Hindlimb muscle (tissue), 1 donor: ENCODE measurements around the gene AEBP2. TPM values are rescaled to one million over a fixed set of nuclear protein-coding genes. Genes with fewer than 3 reads are reported as not detected.
"Not testable (repeated sequence)": the region's sequence is repeated elsewhere in the genome, so short reads cannot be mapped to it uniquely, and the experiment has no call there.

Experiments
- DNase-seq: peaks from one replicate; pipeline ENCODE4 v3.0.0-alpha.2; 2013
- polyA plus RNA-seq: library from polyadenylated mRNA; unstranded; fragments of 120-200 nt; gene quantifications from one replicate; pipeline ENCODE4 v1.2.1, GENCODE V29; 2013; ENCODE audit not compliant: insufficient read length

The AEBP2 gene, protein sequence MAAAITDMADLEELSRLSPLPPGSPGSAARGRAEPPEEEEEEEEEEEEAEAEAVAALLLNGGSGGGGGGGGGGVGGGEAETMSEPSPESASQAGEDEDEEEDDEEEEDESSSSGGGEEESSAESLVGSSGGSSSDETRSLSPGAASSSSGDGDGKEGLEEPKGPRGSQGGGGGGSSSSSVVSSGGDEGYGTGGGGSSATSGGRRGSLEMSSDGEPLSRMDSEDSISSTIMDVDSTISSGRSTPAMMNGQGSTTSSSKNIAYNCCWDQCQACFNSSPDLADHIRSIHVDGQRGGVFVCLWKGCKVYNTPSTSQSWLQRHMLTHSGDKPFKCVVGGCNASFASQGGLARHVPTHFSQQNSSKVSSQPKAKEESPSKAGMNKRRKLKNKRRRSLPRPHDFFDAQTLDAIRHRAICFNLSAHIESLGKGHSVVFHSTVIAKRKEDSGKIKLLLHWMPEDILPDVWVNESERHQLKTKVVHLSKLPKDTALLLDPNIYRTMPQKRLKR
- polyA plus RNA-seq, result 30.3 TPM

DNA sequence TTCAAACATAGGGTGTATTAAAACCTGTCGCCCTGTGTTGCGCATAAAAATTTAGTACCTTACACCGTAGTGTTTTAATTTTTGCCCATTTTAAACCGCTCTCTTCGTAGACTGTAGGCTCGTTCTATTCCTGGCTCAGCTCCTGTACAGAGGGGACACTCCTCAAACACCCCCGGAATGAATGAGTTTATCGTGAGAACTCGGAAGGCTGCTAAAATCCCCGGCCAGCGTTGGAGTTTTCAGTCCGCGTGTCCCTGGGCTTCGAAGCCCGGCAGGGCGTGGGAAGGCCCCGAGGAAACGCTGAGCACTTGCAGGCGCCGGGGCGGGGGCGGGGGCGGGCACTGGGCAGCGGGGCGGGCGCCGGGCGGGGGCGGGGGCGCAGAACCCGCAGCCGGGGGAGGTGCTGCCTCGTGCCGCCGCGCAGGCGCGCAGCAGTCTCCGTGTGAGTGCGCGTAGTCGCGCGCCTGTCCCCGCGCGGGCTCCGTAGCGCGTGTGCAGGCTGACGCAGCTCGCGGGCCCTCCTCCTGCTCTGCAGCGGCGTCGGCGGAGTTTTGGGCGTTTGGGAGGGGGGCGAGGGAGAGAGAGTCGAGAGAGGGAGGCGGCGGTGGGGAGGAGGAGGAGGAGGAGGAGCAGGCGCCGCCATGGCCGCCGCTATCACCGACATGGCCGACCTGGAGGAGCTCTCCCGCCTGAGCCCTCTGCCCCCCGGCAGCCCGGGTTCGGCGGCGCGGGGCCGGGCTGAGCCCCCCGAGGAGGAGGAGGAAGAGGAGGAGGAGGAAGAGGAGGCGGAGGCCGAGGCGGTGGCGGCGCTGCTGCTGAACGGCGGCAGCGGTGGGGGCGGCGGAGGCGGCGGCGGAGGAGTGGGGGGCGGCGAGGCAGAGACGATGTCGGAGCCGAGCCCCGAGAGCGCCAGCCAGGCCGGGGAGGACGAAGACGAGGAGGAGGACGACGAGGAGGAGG is at the start of gene AEBP2:
AEBP2 (plus strand) TSS at position 434 of the 960 bp plus-strand sequence; CDS start at position 642, 208 bp downstream.
- peak; percentile 97 for DNase-seq

DNA sequence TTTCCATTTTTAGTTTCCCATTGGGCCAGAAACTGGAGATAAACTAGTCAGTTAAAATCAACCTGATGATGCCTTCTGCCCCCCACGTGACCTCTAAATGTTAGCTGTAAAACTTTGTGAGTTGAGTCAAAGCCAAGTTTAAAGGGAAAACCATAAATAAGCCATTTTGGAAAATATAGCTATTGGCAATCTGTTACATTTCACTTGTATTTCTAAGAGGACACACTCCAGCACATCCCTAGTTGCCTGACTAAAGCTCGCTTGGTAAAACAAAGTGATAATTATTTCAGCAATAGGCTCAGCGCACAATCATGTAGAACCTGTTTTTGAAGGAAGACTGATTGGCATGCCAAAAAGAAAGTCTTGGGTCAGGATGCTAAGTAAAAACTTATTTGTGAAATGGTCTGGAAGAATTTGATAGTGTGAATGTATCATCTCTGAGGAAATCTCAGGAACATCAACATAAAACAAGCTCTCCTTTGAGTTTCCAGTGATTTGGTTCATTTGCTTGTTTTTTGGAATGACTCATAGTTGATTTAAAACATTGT is 49.2 kb upstream of the AEBP2 start:
- peak; percentile 69 for DNase-seq

DNA sequence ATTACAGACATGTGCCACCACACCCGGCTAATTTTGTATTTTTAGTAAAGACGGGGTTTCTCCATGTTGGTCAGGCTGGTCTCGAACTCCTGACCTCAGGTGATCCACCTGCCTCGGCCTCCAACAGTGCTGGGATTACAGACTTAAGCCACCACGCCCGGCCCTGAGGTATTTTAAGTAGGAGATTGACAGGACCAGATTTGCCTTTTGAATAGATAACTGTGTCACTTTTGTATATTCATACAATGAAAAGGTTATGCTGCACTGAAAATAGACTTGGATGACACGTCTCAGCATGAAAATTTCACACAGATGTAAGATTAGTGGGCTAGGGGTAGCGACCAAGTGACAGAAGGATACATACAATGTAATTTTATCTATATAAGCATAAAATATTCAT is 46.6 kb upstream of the AEBP2 start:
- DNase-seq, result not testable (repeated sequence)

DNA sequence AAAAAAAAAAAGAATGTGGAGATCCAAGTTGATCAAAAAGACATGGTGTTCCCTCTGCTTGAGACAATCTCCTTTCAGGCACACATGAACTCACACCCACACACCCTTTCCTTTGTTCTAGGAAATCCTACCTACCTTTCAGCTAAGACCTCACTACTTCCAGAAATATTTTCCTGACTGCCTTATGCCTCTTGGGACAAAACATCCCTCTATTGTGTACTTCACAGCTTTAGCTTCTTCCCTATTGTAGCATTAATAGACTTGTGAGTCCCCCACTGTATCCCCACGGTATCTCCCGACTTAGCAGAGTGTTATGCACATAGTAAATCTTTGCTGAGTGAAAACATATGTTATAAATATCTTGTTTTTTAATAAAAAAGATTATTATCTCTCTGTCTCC is 44.9 kb upstream of the AEBP2 start:
- DNase-seq, result no peak

DNA sequence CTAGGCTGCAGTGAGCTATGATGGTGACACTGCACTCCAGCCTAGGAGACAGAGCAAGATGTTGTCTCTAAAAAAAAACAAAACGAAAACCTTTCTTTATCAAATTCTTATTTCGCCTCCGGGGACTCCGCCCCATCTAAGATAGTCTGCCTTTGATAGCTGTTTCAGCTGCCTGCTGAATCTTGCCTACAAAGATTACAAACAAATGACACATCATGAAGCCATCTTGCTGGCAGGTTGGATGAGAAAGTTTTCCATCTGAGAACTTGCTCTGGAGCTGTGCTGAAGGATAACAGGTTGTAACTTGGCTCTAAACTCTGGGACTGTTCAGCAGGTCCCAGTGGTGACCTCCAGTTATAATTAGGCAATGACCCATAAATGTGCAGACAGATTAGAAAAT is 41.8 kb upstream of the AEBP2 start:
- no peak for DNase-seq

DNA sequence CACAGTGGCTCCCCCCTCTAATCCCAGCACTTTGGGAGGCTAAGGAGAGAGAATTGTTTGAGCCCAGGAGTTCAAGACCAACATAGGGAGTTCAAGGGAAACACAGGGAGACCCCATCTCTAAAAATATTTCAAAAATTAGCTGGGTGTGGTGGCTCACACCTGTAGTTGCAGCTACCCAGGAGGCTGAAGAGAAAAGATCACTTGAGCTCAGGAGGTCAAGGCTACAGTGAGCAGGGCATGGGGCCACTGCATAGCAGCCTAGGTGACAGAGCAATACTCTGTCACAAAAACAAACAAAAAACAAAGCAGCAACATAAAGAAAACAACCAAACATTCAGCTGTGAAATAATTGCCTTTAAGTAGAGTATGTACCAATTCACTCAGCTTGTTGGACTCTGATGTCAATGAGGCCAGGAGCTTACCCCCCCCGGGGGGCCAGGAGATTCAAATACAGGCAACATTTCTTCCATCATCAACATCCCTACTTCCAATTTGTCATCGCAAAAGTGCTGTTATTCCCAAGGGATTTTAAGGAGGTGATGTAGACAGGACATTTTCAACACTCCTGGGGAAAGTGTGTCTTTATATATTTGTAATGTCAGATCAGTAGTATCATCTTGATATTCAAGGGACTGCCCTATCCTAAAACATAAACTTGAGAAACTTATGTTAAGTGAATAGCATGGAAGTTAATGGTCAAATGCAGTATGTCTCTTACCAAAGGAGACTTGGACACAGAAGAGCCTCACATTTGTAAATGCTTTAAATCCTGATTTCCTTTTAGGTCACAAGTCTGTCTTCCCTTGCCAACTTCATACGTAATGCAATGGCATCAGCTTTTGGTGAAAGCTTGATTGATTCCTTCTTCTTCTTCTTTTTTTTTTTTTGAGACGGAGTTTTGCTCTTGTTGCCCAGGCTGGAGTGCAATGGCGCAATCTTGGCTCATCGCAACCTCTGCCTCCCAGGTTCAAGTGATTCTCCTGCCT is 40.6 kb upstream of the AEBP2 start:
- no peak for DNase-seq

DNA sequence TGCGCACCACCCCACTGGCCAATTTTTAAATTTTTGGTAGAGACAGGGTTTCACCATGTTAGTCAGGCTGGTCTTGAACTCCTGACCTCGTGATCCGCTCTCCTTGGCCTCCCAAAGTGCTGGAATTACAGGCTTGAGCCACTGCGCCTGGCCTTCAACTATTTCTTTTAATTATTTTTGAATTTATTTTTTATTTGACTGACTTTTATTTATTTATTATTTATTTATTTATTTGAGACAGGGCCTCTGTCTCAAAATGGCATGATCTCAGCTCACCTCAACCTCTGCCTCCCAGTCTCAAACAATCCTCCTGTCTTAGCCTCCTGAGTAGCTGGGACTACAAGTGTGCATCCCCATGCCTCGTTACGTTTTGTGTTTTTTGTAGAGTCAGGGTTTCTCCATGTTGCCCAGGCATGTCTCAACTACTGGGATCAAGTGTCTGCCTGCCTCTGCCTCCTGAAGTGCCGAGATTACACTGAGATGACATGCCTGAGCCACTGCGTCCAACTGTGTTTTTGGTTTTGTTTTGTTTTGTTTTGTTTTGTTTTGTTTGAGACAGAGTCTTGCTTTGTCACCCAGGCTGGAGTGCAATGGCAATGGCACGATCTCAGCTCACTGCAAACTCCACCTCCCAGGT is 38.5 kb upstream of the AEBP2 start:
- DNase-seq, result not testable (repeated sequence)

DNA sequence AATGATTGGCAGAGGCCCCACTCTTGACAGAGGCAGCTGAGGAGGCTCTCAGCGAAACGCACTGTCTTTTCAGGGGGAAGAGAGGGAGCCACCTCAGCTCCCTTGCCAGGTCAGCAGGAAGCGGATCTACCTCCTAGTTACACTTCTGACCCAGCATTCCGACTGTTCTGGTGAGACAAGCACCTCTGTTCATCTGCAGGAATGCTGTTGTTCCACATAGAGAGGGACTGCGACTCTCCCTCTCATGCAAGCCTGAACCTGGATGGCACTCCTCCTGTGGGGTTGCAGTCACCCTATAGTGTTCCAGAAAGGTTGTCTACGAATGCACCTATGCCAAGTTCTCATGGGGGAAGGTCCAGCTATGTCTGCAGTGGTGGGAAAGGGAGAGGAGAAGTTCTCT is 37.1 kb upstream of the AEBP2 start:
- DNase-seq, result no peak

DNA sequence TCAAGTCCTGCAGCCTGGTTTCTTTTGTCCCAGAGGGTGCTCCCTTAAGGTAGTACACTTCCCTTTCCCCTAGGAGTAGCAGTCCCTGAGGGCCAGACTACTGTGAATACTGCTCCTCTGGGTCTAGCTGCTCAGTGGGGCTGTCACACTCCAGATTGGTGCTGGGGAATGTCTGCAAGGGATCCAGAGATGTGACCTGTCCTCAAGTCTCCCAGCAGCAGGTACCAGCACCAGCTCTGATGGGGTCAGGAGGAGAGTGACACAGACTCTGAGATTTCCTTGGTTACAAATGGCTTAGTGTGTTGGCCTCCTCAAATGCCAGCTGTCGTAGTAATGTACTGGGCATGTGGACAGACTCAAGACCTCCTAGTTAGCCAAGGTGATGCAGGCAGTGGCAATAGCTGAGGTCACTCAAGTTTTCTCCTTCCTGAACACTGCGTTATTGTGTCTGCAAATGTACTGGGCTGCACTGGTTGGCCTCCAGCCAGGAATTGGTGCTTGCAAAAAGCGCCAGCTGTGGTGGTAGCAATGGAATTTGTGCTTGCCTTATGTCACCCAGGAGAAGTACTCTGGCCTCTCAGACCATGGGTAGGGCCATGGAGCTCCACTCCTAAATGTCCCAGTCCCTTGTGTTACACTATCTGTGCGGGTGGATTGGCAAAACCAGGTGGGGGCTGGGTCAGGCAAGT is 36.4 kb upstream of the AEBP2 start:
- no peak for DNase-seq

DNA sequence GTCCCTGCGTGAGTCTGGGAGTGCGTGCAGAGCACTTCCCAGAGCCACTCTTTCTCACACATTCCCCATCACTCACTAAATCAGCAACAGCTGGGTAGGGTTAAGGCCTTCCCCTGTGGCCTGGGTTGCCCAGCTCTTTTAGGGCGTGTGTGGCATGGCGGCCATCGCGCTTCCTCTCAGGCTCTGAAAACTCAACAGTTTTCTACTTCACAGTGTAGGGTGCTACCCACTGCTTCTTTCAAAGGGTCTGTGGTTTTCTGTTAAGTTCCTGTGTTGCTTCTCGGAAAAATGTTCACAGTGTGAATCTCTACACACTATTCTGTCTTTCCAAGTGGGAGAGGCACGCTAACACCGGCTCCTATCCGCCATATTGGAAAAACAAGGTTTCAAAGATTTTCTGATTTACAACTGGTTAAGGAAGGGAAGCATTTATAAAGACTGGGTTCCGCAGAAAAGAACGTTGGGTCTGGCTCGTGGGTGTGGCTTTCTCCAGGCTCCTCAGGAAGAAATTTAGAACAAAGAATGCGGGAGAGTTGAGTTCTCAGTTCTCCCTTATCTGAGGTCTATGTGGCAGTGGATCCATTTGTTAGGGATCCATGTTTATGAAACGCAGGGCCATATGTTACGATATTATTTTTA is 34.9 kb upstream of the AEBP2 start:
- DNase-seq, result no peak

DNA sequence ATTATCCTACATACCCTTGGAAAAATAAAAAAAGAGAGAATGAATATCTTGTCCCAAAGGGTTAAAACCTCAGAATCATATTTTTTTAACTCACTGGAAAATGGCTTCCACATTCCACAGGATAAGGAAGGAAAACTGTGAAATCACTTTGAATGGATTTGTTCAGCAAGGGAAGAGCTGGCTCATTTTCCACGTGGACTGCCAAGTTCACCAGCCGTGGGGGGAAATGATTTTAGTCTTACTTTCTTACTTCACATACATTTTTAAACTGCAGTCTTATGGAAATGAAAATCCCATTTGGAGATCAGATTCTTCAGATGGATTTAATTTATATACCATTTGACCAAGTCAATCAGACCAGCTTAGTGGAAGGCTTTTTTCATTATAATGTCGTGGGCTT is 29.9 kb upstream of the AEBP2 start:
- DNase-seq, result peak; percentile 86

DNA sequence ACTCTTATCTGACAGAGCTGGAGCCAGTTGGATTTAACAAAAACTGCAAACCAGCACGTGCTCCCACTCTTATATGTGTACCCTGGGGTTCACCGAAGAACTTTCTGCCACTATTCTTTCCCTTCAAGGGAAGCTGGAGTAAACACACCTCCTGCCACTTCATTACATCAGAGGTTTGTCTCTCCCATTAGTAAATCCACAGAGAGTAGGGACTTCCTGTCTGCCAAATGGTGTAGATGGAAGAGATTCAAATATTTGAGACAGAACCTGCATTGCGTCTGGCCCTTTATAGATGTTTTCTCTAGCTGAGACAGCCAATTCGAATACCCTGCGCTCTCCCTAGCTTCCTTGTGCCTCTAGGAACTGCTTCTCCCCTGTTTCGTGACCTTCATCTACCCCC is 29.1 kb upstream of the AEBP2 start:
- no peak for DNase-seq

DNA sequence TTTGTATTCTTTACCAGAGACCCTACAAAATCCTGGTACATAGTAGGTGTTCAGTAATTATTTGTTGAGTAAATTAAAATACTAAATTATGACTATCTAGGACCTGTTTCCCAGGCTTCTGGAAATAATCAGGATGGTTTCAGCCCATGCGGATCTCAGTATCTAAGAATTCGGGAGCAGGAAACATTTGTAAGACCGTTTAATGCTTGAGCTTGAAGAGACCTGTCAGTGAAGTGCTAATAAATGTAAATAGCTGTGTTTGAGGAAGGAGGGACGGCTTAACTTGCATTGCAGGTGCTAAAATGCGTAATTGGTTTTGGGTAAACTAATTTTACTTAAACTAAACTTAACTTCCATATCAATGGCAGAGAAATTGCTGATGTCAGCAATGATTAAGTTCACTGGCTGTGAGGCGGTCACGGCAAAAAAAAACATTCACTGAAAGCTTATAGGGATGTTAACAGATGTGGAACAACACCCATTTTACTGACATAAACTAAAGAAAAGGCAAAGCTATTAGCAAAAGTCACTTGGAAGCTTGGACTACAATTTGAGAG is 28.6 kb upstream of the AEBP2 start:
- no peak for DNase-seq

DNA sequence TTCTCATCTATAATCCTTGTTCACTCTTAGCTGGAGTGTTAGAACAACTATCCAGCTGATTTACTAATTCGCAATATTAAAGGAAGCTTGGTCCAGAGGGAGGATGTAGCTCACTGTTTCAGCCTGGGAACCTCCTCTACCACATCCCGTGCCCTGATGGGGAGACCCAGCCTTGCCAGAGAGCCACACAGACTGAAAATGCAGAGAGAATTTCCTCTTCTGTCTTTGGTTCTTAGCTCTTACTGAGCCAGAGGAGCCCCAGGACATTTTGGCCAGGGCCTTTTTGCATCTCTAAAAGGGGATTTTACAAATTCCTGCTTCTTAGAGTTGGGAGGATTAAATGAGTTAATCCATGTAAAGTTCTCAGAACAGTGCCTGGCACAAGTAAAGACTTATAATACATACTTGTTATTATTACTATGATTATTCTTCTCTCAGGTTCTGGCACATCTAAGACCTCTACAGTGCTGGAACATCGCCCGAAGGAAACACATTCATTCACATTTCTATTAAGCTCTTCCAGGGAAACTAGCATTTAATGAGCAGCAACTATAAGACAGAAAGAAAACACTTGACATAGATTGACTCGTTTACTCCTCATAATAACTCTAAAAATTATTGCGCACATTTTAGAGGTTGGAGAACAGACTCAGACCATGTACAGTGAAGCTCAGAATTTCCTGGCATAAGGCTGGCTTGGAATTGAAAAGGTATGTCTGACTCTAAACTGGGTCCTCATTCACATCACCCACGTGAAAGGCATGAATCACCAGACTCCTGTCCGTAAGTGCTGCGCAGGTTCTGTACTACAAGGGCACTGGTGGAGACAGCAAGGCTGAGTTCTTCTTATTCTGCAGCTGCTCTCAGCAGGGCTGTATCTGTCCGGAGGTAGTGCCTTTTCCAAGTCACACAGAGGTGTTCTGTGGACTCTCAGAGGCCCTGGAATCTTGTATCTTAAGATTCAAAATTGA is 27.8 kb upstream of the AEBP2 start:
- no peak for DNase-seq

DNA sequence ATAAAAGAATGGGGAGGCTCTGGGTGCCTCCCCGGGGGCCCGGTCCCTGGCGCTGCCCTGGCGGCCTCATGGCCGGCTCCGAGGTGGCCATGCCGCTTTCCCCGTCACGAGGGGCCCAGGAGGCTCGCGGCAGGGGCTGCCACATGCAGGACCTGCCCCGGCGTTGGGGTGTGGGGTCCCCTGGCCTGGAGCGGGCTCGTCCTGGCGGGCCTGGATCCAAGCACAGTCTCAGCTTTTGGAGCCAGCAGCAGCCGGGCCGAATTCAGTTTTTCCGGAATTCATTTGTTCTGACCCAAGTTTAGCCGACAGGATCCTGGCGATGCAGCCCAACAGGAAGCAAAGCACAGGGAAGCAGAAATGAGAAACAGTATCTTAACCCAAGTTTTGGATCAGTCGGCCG is 26.4 kb upstream of the AEBP2 start:
- no peak for DNase-seq

DNA sequence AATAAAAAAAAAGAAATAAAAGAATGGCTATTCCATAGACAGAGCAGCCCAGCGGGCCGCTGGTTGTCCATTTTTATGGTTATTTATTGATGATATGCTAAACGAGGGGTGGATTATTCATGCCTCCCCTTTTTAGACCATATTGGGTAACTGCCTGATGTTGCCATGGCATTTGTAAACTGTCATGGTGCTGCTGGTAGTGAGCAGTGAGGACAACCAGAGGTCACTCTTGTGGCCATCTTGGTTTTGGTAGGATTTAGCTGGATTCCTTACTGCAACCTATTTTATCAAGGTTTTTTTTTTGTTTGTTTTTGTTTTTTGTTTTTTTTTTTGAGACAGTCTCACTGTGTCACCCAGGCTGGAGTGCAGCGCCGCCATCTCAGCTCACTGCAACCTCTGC is 25.7 kb upstream of the AEBP2 start:
- not testable (repeated sequence) for DNase-seq

DNA sequence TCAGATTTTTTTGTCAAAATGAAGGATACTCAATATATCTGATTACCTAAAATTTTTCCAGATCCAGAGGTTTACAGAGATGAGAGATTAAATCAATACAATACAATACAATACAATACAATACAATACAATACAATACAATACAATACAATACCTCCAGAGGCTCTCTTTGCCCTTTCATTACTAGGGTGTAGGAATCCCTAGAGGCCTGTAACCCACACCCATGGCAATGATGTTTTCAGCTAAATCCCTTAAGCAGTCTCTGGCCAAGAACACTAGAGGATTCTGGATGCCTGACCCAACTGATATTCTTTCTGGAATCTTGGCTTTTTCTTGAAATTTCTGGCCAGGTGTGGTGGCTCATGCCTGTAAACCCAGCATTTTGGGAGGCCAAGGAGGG is 23.7 kb upstream of the AEBP2 start:
- no peak for DNase-seq

DNA sequence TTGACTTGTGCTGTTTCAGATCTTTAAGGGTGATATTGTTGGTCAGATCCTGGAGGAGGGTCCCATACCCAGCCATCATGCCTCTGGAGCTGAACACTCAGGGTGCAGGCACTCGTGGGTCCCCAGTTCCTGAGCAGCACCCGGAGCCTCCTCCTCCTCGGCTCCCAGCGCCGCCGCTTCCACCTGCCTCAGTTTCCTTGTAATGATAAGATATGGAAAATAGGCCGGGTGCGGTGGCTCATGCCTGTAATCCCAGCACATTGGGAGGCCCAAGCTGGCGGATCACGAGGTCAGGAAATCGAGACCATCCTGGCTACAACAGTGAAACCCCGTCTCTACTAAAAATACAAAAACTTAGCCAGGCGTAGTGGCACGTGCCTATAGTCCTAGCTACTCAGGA is 20.2 kb upstream of the AEBP2 start:
- no peak for DNase-seq
